ENCODE measurements around the gene RPTOR. TPM values are rescaled to one million over a fixed set of nuclear protein-coding genes. Genes with fewer than 3 reads are reported as not detected.

Gene RPTOR
- total RNA-seq, 2 donors from 2014 or later, result 62.0 to 228 TPM

GRCh38 chr17:80708480-80708879, 163.8 kb downstream of the RPTOR start:
- Mint-ChIP-seq H3K4me3 (no peak overlapping the region), H3K9me3 (peaks cover 3% of the 10 kb centered on the region), H3K4me1 (peaks cover 23% of the 10 kb centered on the region), H3K27ac (no peak overlapping the region), H3K36me3 (ENCODE audit: low read depth) (peaks cover 18% of the 10 kb centered on the region), H3K27me3 (no peaks in the 10 kb centered on the region)
- ATAC-seq (replicated peaks), result peak; percentile 6

- Mint-ChIP-seq H3K4me3 (peak overlapping the region; percentile 18), H3K27me3 (no peaks in the 10 kb centered on the region), H3K4me1 (peaks cover 18% of the 10 kb centered on the region), H3K27ac (no peak overlapping the region), H3K36me3 (ENCODE audit: low read depth) (peaks cover 18% of the 10 kb centered on the region), H3K9me3 (peaks cover 2% of the 10 kb centered on the region)
- no peak for ATAC-seq (replicated peaks)
Measured at GRCh38 chr17:80709090-80709695, 164.6 kb downstream of the RPTOR start.

GRCh38 chr17:80710714-80711302, 166.2 kb downstream of the RPTOR start:
- H3K27ac Mint-ChIP-seq, result peak overlapping the region; percentile 24
- H3K9me3 Mint-ChIP-seq, result no peaks in the 10 kb centered on the region
- H3K36me3 Mint-ChIP-seq (ENCODE audit: low read depth), result peaks cover 18% of the 10 kb centered on the region
- no peaks in the 10 kb centered on the region for H3K27me3 Mint-ChIP-seq
- ATAC-seq (replicated peaks), result no peak
- H3K4me3 Mint-ChIP-seq, result no peak overlapping the region
- H3K4me1 Mint-ChIP-seq, result peaks cover 16% of the 10 kb centered on the region

- Mint-ChIP-seq H3K36me3 (ENCODE audit: low read depth) (peaks cover 18% of the 10 kb centered on the region), H3K9me3 (no peaks in the 10 kb centered on the region), H3K4me3 (no peak overlapping the region), H3K4me1 (peaks cover 11% of the 10 kb centered on the region), H3K27ac (no peak overlapping the region), H3K27me3 (no peaks in the 10 kb centered on the region)
- ATAC-seq (replicated peaks), result no peak
Measured at GRCh38 chr17:80712089-80712488, 167.5 kb downstream of the RPTOR start.

- H3K9me3 Mint-ChIP-seq, result no peaks in the 10 kb centered on the region
- peak overlapping the region; percentile 64 for H3K27ac Mint-ChIP-seq
- H3K27me3 Mint-ChIP-seq, result no peaks in the 10 kb centered on the region
- H3K4me1 Mint-ChIP-seq, result peaks cover 10% of the 10 kb centered on the region
- H3K36me3 Mint-ChIP-seq (ENCODE audit: low read depth), result peaks cover 18% of the 10 kb centered on the region
- H3K4me3 Mint-ChIP-seq, result no peak overlapping the region
- ATAC-seq (replicated peaks), result no peak
Measured at GRCh38 chr17:80712606-80713005, 168.0 kb downstream of the RPTOR start.

- no peak for ATAC-seq (replicated peaks)
- H3K9me3 Mint-ChIP-seq, result no peaks in the 10 kb centered on the region
- peaks cover 24% of the 10 kb centered on the region for H3K4me1 Mint-ChIP-seq
- no peak overlapping the region for H3K27ac Mint-ChIP-seq
- H3K27me3 Mint-ChIP-seq, result no peaks in the 10 kb centered on the region
- no peak overlapping the region for H3K4me3 Mint-ChIP-seq
- H3K36me3 Mint-ChIP-seq (ENCODE audit: low read depth), result no peaks in the 10 kb centered on the region
Measured at GRCh38 chr17:80716986-80717719, 172.5 kb downstream of the RPTOR start.

- Mint-ChIP-seq H3K27me3 (no peaks in the 10 kb centered on the region), H3K36me3 (ENCODE audit: low read depth) (no peaks in the 10 kb centered on the region), H3K9me3 (no peaks in the 10 kb centered on the region), H3K27ac (peak overlapping the region; percentile 59), H3K4me3 (no peak overlapping the region), H3K4me1 (peaks cover 24% of the 10 kb centered on the region)
- no peak for ATAC-seq (replicated peaks)
Measured at GRCh38 chr17:80717720-80718083, 173.1 kb downstream of the RPTOR start.

GRCh38 chr17:80718428-80718827, 173.8 kb downstream of the RPTOR start:
- no peaks in the 10 kb centered on the region for H3K9me3 Mint-ChIP-seq
- H3K36me3 Mint-ChIP-seq (ENCODE audit: low read depth), result no peaks in the 10 kb centered on the region
- H3K27ac Mint-ChIP-seq, result peak overlapping the region; percentile 59
- H3K27me3 Mint-ChIP-seq, result no peaks in the 10 kb centered on the region
- ATAC-seq (replicated peaks), result no peak
- peak overlapping the region; percentile 27 for H3K4me3 Mint-ChIP-seq
- H3K4me1 Mint-ChIP-seq, result peaks cover 25% of the 10 kb centered on the region

- Mint-ChIP-seq H3K4me1 (peaks cover 30% of the 10 kb centered on the region), H3K4me3 (peak overlapping the region; percentile 27), H3K36me3 (ENCODE audit: low read depth) (no peaks in the 10 kb centered on the region), H3K27ac (no peak overlapping the region), H3K9me3 (no peaks in the 10 kb centered on the region), H3K27me3 (no peaks in the 10 kb centered on the region)
- ATAC-seq (replicated peaks), result no peak
Measured at GRCh38 chr17:80719449-80719848, 174.8 kb downstream of the RPTOR start.

GRCh38 chr17:80720610-80721577, 176.3 kb downstream of the RPTOR start:
- peak overlapping the region; percentile 92 for H3K27ac Mint-ChIP-seq
- H3K4me1 Mint-ChIP-seq, result peaks cover 35% of the 10 kb centered on the region
- no peaks in the 10 kb centered on the region for H3K36me3 Mint-ChIP-seq (ENCODE audit: low read depth)
- no peaks in the 10 kb centered on the region for H3K9me3 Mint-ChIP-seq
- ATAC-seq (replicated peaks), result peak; percentile 96
- no peaks in the 10 kb centered on the region for H3K27me3 Mint-ChIP-seq
- H3K4me3 Mint-ChIP-seq, result peak overlapping the region; percentile 82

- Mint-ChIP-seq H3K9me3 (no peaks in the 10 kb centered on the region), H3K27ac (peak overlapping the region; percentile 55), H3K4me3 (peak overlapping the region; percentile 82), H3K36me3 (ENCODE audit: low read depth) (peaks cover 10% of the 10 kb centered on the region), H3K4me1 (peaks cover 35% of the 10 kb centered on the region), H3K27me3 (no peaks in the 10 kb centered on the region)
- ATAC-seq (replicated peaks), result no peak
Measured at GRCh38 chr17:80722661-80723060, 178.0 kb downstream of the RPTOR start.

- Mint-ChIP-seq H3K36me3 (ENCODE audit: low read depth) (peaks cover 11% of the 10 kb centered on the region), H3K4me1 (peaks cover 28% of the 10 kb centered on the region), H3K27ac (peak overlapping the region; percentile 63), H3K9me3 (no peaks in the 10 kb centered on the region), H3K4me3 (no peak overlapping the region), H3K27me3 (no peaks in the 10 kb centered on the region)
- ATAC-seq (replicated peaks), result no peak
Measured at GRCh38 chr17:80724775-80725266, 180.2 kb downstream of the RPTOR start.

GRCh38 chr17:80725517-80725916, 180.9 kb downstream of the RPTOR start:
- no peak for ATAC-seq (replicated peaks)
- Mint-ChIP-seq H3K27ac (no peak overlapping the region), H3K27me3 (no peaks in the 10 kb centered on the region), H3K4me3 (no peak overlapping the region), H3K36me3 (ENCODE audit: low read depth) (peaks cover 11% of the 10 kb centered on the region), H3K4me1 (peaks cover 28% of the 10 kb centered on the region), H3K9me3 (no peaks in the 10 kb centered on the region)

Measured in activated T-helper 17 cell treated with anti-CD3 and anti-CD28 coated beads, Interleukin-2, amount 50 U/mL, for 72 hours (primary cell).